DMS114 treated with DMSO at 0.1 percent for 48 hours (cell line): ENCODE measurements around the gene ACSM2B.
"Not testable (repeated sequence)": the region's sequence is repeated elsewhere in the genome, so short reads cannot be mapped to it uniquely, and the experiment has no call there.

Source experiments
- DNase-seq: peaks from one replicate; lab custom pipeline; 2025; ENCODE audit not compliant: unreplicated experiment; lab: John Stamatoyannopoulos, UW

The ACSM2B gene

DNA sequence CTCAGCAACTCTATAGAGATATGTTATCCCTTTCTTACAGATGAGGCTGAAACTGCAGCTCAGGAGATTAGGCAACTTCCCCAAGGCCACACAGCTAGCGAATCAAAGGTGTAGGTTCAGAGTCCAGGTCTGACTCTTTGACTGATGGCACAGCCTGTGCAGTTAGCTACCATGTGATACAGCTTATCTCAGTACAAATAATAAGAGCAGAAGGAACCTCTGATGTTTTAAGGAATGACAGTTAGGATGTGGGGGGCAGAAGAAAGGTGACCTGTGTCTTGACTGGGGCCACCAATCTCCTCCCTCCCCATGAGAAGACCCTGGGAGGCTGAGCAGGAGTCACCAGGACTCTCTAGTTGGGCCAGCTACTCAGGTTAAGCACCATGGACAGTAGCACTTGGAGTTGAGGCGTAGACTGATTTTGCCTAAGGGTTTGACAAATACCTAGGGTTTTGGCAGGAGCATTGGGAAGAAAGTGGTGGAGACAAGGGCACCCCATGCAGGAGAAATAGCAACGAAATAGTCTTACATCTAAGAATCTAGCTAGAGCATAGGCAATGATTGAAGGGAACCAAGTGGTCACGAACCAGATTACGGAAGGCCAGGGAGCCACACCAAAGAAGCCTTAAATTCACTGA is 22.8 kb upstream of the ACSM2B start:
- no peak for DNase-seq

GRCh38 chr16:20595694-20596093 is 19.5 kb upstream of the ACSM2B start:
- not testable (repeated sequence) for DNase-seq

- DNase-seq: not testable (repeated sequence)
Measured at GRCh38 chr16:20595068-20595467, 18.9 kb upstream of the ACSM2B start.

GRCh38 chr16:20592780-20593179 is 16.6 kb upstream of the ACSM2B start:
- DNase-seq: not testable (repeated sequence)

DNA sequence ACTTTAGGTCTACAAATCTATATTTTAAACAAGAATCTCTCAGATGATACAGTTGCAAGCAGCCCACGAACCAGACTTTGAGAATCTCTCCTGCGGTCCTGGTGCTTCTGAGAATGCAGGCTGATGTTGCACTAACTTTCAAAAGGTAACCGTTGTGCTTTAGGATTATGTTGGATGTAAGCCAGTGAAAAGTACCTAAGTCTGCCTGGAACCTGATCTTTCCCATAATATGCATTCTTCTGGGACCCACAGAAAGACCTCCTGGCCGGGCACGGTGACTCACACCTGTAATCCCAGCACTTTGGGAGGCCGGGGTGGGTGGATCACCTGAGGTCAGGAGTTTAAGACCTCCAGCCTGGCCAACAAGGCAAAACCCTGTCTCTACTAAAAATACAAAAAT is 13.3 kb upstream of the ACSM2B start:
- DNase-seq: not testable (repeated sequence)

DNA sequence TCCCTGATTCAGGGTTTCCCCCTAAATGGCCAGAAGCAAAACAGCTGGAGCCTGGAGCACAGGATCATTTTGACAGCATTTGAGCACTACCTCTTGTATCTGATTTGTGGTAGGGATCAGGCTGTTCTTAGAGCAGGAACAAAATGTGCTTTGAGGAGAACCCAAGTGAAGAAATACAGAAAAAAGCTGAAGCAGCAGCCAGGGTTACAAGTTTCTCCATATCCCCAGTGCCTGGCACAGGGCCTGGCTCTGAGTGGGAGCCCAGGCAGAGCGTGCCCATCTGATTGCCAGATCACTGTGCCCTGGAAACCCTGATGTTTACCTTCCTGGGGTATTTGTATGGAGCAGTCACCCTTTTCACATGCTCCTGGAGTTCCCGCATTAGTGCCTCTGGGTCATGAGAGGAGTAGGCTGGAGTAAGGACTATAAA is 11.5 kb upstream of the ACSM2B start:
- not testable (repeated sequence) for DNase-seq

DNA sequence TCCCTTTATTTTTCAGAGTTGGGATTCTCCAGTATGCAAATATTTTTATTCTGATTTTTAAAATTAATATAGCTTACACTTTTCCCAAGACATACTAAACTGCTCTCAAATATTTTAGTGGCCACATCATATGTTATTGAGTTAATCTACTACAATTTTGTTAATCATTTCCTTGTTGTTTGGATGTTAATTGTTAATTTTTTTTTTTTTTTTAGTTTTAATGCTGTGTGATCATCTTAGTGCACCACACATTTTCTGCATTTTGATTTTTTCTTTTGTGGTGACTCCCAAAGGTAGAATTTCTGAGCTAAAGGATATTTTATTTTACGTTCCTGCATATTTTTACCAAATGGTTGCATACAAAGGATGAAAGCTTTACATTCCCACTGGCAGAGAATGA is 10.5 kb upstream of the ACSM2B start:
- not testable (repeated sequence) for DNase-seq

DNA sequence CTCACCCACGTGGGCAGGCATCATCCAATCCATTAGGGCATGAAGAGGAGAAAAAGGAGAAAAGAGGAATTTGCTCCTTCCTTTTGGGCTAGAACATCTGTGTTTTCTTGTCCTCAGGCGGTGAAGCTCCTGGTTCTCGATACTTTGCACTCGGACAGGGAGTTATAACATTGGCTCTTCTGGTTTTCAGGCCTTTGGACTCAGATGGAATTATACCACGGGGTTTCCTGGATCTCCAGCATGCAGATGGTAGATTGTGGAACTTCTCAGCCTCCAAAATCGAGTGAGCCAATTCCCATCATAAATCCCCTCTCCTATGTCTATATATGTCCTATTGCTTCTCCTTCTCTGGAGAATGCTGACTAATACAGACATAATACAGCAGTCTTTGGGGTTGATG is 9.9 kb upstream of the ACSM2B start:
- not testable (repeated sequence) for DNase-seq

- not testable (repeated sequence) for DNase-seq
Measured at GRCh38 chr16:20580487-20581259, 4.5 kb upstream of the ACSM2B start.

DNA sequence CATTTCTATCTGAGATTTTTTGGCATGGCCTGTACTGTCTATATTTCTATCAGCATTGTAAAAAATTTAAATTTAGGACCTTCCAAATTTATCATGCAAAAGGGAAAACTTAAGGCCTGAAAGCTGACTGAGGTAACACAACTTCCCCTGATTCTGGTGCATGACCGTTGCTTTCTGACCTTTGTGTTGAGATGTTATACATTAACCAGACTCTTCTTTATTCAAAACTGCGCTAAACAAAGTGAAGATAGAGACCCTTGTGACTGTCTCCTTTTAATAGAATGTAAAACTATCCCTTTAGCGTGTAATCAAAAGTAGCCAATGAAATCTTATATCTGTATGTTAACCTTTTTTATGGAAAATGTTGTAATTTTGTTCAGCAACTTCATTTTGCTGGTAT is 1.9 kb upstream of the ACSM2B start:
- DNase-seq: not testable (repeated sequence)

- DNase-seq: not testable (repeated sequence)
Measured at GRCh38 chr16:20569117-20569651, 7.0 kb downstream of the ACSM2B start.

- DNase-seq: no peak
Measured at GRCh38 chr16:20568404-20568803, 7.8 kb downstream of the ACSM2B start.

DNA sequence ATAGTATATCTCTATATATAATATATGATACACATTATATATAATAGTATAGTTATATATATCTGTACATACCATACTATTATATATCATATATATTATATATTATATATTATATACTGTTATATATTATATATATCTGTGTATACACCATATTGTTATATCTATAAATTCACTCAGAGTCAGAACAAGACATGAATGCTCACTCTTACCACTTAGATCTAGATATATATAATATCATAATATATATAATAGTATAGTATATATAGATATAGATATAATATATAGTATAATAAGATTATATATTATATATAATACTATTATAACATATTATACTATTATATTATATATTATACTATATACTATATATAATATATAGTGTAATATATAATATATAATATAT is 9.3 kb downstream of the ACSM2B start:
- DNase-seq: no peak

DNA sequence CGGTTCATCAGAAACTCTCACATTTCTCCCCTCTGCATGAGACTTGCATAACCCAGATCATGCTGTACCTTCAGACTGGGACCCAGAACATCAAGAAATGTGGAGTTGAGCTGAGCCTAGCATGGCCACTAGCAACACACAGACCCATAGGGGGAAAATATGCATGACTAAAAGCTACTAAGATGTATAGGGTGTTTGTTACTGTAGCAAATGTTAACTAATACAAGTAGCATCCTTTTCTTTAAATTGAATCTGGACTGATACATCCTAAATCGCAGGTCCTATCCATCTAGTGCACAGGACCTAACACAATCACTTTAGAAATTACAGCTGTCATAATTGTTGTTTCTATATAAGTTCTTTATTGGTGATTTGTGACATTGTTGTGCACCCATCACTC is 10.8 kb downstream of the ACSM2B start:
- not testable (repeated sequence) for DNase-seq

GRCh38 chr16:20564218-20564617 is 11.9 kb downstream of the ACSM2B start:
- DNase-seq: not testable (repeated sequence)

DNA sequence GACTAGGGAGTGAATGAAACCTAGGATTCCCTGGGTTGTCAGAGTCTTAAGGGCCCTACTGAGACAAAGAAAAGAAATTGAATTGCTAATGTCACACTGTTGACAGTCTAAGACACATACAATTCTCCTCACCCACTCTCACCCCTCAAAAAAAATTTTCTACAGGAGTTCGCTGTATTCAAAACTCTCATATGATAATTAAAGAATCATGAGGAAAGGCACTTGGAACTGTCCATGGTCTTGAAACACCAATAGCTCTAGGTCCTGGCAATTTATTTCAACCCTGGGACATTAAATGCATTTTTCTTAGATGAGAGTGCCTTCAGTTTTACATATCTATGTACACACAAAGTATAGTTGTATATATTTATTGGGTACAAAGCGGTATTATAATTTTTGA is 20.5 kb downstream of the ACSM2B start:
- not testable (repeated sequence) for DNase-seq

- DNase-seq: not testable (repeated sequence)
Measured at GRCh38 chr16:20554689-20555088, 21.5 kb downstream of the ACSM2B start.

DNA sequence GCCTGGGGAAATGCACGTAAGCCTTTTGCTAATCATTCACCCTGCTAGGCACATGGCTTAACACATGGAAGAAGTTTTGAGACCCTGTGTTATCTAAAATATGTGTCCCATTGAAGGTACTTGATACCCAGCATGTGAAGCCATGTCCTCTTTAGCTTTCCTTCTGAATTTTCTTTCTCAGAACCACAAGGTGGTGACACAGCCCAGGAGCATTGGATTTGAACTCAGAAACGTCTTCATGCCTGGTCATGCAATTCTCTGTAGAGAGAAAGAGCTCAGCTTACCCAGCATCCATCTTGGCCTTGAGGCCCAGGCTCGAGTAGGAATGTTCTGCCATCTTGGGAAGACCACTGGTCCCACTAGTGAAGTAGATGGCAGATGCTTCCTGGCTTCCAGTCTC is 22.7 kb downstream of the ACSM2B start:
- not testable (repeated sequence) for DNase-seq

GRCh38 chr16:20546951-20547350 is 29.2 kb downstream of the ACSM2B start:
- not testable (repeated sequence) for DNase-seq

- not testable (repeated sequence) for DNase-seq
Measured at GRCh38 chr16:20546278-20546853, 29.8 kb downstream of the ACSM2B start.

DNA sequence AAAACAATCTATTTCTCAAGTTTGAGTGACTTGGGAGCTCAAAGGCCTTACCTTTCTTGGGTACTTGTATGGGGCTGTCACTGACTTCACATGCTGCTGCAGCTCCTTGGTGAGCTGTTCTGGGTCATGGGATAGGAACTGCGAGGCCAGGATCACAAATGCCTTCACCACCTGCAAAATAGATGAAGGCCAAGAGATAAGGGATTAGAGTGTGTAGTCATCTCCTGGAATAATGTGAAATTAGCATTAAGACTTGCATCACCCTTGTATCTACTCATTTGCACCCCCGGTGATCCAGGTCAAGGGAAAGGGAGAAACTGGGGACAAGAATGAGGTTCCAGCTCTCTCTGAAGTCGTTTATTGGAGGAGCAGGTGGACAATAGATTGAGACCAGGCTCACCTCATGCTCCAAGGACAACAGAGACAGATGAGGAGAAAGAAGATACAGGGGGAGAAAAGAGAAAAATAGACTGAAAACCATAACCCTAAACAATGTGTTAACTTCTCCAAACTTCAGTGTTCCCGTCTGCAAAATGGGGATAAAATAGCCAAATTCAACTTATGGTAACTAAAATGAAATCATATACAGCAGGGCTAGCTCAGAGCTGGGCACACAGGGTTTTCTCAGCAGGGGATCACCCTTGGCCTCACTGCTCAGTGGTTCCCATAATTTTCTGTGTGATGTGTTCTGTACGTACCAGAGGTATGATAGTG is 35.4 kb downstream of the ACSM2B start:
- DNase-seq: not testable (repeated sequence)
